SU-DHL-6 (cell line): ENCODE results near the gene COL6A2.

Source experiments
- H2AFZ ChIP-seq: fragments of 200-600 bp; sonication (generic); 2 replicates; pipeline ENCODE4 v1.6.1; 2014; ENCODE audit warnings: low read depth, mild to moderate bottlenecking, moderate library complexity, mixed read lengths, antibody characterized with exemption, low read length; ENCODE audit not compliant: severe bottlenecking
- H3F3A ChIP-seq: fragments of 200-600 bp; shearing (Covaris generic); 2 replicates; pipeline ENCODE4 v1.6.0; 2016; ENCODE audit warnings: antibody characterized with exemption, mild to moderate bottlenecking; ENCODE audit not compliant: insufficient read depth
- H3K27ac ChIP-seq: fragments of 200-600 bp; sonication (generic); 2 replicates; pipeline ENCODE4 v1.5.1; 2016; ENCODE audit warnings: low read depth, mild to moderate bottlenecking, low read length, moderate library complexity, mixed read lengths
- H3K27me3 ChIP-seq: fragments of 200-600 bp; sonication (generic), shearing (Covaris generic); 2 replicates; pipeline ENCODE4 v1.6.0; 2014; ENCODE audit warnings: mild to moderate bottlenecking, low read length
- H3K36me3 ChIP-seq: fragments of 200-600 bp; sonication (generic); 2 replicates; pipeline ENCODE4 v1.6.1; 2014; ENCODE audit warnings: mild to moderate bottlenecking, low read length, mixed read lengths
- H3K4me2 ChIP-seq: fragments of 300-600, 200-600 bp; shearing (Covaris generic), sonication (generic); 2 replicates; pipeline ENCODE4 v1.6.0; 2014; ENCODE audit warnings: low read length, low read depth, mild to moderate bottlenecking; ENCODE audit not compliant: poor library complexity, severe bottlenecking
- H3K4me3 ChIP-seq: fragments of 200-600 bp; sonication (generic); 2 replicates; pipeline ENCODE4 v1.5.1; 2014; ENCODE audit warnings: antibody characterized with exemption, low read length, mild to moderate bottlenecking, mixed read lengths; ENCODE audit not compliant: insufficient read depth, poor library complexity, severe bottlenecking
- H3K79me2 ChIP-seq: fragments of 200-600 bp; sonication (generic); 2 replicates; pipeline ENCODE4 v1.6.1; 2014; ENCODE audit warnings: mild to moderate bottlenecking, low read length, moderate library complexity; ENCODE audit not compliant: insufficient read depth
- H3K9ac ChIP-seq: fragments of 200-600 bp; sonication (generic); 2 replicates; pipeline ENCODE4 v1.7.0; 2014; ENCODE audit warnings: mild to moderate bottlenecking, low read length
- H3K9me2 ChIP-seq: fragments of 200-600 bp; sonication (generic); replicated peaks from 2 replicates; pipeline ENCODE4 v1.6.1; 2014; ENCODE audit warnings: low read length; ENCODE audit not compliant: insufficient read depth
- H3K9me3 ChIP-seq: fragments of 200-600 bp; sonication (generic); 2 replicates; pipeline ENCODE4 v1.6.1; 2014; ENCODE audit warnings: low read length, mixed read lengths; ENCODE audit not compliant: insufficient read depth
- H4K20me1 ChIP-seq: fragments of 200-600 bp; sonication (generic); 2 replicates; pipeline ENCODE4 v1.6.1; 2014; ENCODE audit warnings: low read depth, mild to moderate bottlenecking, antibody characterized with exemption, low read length, moderate library complexity, mixed read lengths
- EZH2phosphoT487 ChIP-seq: fragments of 200-600 bp; sonication (generic), shearing (Covaris generic); conservative IDR thresholded peaks from 2 replicates; pipeline ENCODE4 v1.6.1; 2018; ENCODE audit warnings: mild to moderate bottlenecking, antibody characterized with exemption, low read length, moderate library complexity, mixed read lengths
- TF ChIP-seq, protein P1 (sequence below): fragments of 200-600 bp; sonication (generic); IDR thresholded peaks from one replicate; pipeline ENCODE4 v1.5.1; 2017; ENCODE audit warnings: antibody characterized with exemption, mild to moderate bottlenecking, low read length, moderate library complexity; ENCODE audit not compliant: insufficient read depth, poor library complexity, severe bottlenecking

COL6A2 gene

GRCh38 chr21:46052703-46053651 lies 44.9 kb upstream of the COL6A2 start:
- Histone ChIP-seq H3K27me3 (no peaks in the 10 kb centered on the region), H3K27ac (no peak overlapping the region)
- TF ChIP-seq, protein P1, sequence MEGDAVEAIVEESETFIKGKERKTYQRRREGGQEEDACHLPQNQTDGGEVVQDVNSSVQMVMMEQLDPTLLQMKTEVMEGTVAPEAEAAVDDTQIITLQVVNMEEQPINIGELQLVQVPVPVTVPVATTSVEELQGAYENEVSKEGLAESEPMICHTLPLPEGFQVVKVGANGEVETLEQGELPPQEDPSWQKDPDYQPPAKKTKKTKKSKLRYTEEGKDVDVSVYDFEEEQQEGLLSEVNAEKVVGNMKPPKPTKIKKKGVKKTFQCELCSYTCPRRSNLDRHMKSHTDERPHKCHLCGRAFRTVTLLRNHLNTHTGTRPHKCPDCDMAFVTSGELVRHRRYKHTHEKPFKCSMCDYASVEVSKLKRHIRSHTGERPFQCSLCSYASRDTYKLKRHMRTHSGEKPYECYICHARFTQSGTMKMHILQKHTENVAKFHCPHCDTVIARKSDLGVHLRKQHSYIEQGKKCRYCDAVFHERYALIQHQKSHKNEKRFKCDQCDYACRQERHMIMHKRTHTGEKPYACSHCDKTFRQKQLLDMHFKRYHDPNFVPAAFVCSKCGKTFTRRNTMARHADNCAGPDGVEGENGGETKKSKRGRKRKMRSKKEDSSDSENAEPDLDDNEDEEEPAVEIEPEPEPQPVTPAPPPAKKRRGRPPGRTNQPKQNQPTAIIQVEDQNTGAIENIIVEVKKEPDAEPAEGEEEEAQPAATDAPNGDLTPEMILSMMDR, result no peak
- TF ChIP-seq EZH2phosphoT487, result no peak

GRCh38 chr21:46054031-46054430 lies 43.9 kb upstream of the COL6A2 start:
- Histone ChIP-seq H3K4me3 (no peak overlapping the region), H3K9me2 (no peaks in the 10 kb centered on the region), H3K9ac (no peak overlapping the region), H3K4me2 (no peak overlapping the region), H3K36me3 (no peaks in the 10 kb centered on the region), H3K9me3 (no peaks in the 10 kb centered on the region), H3K27me3 (no peaks in the 10 kb centered on the region), H3K27ac (no peak overlapping the region), H3K79me2 (no peaks in the 10 kb centered on the region), H4K20me1 (no peaks in the 10 kb centered on the region), H2AFZ (no peak overlapping the region), H3F3A (no peaks in the 10 kb centered on the region)
- no peak for TF ChIP-seq EZH2phosphoT487
- TF ChIP-seq, protein P1, result no peak

More at GRCh38 chr21:46052703-46053651, 44.9 kb upstream of the COL6A2 start:
- Histone ChIP-seq H3K36me3 (no peaks in the 10 kb centered on the region), H3F3A (no peaks in the 10 kb centered on the region), H3K4me2 (no peak overlapping the region), H4K20me1 (no peaks in the 10 kb centered on the region), H3K9me3 (no peaks in the 10 kb centered on the region), H3K9me2 (no peaks in the 10 kb centered on the region), H3K9ac (no peak overlapping the region), H3K4me3 (no peak overlapping the region), H3K79me2 (no peaks in the 10 kb centered on the region), H2AFZ (no peak overlapping the region)

GRCh38 chr21:46054451-46054881 lies 43.4 kb upstream of the COL6A2 start:
- H3K9me3 ChIP-seq, result no peaks in the 10 kb centered on the region
- no peaks in the 10 kb centered on the region for H3K79me2 ChIP-seq
- H4K20me1 ChIP-seq, result no peaks in the 10 kb centered on the region
- no peaks in the 10 kb centered on the region for H3K36me3 ChIP-seq
- no peak overlapping the region for H3K4me3 ChIP-seq
- H3K9me2 ChIP-seq, result no peaks in the 10 kb centered on the region
- TF ChIP-seq, protein P1, result no peak
- no peak for TF ChIP-seq EZH2phosphoT487
- no peak overlapping the region for H3K27ac ChIP-seq
- no peak overlapping the region for H3K9ac ChIP-seq
- no peaks in the 10 kb centered on the region for H3K27me3 ChIP-seq
- no peak overlapping the region for H2AFZ ChIP-seq
- no peak overlapping the region for H3K4me2 ChIP-seq
- H3F3A ChIP-seq, result no peaks in the 10 kb centered on the region
